NCI-H82 (cell line): Measurements from ENCODE around the gene FKBP10.
"Not testable (repeated sequence)": the region's sequence is repeated elsewhere in the genome, so short reads cannot be mapped to it uniquely, and the experiment has no call there.

ENCODE experiments used
- DNase-seq: peaks from one replicate; lab custom pipeline; 2025; lab: John Stamatoyannopoulos, UW

FKBP10 gene

GRCh38 chr17:41810659-41811548 lies 1.9 kb upstream of the FKBP10 start:
- DNase-seq = peak; percentile 59

- DNase-seq = peak; percentile 86
These were observed 1.0 kb upstream of the FKBP10 start, which contains the start of gene P3H4 for GRCh38 chr17:41811549-41812380. TSS of gene P3H4 (minus strand) at chr17:41811949. CDS start at chr17:41811915, 34 bp downstream.

GRCh38 chr17:41813152-41813680 lies 412 bp downstream of the FKBP10 start:
- DNase-seq = no peak

GRCh38 chr17:41813699-41814124 lies 908 bp downstream of the FKBP10 start:
- DNase-seq = no peak

- DNase-seq = no peak
These were observed 1.4 kb downstream of the FKBP10 start for GRCh38 chr17:41814195-41814594.

GRCh38 chr17:41816637-41817320 lies 4.0 kb downstream of the FKBP10 start:
- no peak for DNase-seq

- DNase-seq = no peak
These were observed 5.2 kb downstream of the FKBP10 start for GRCh38 chr17:41818024-41818423.

- DNase-seq = no peak
These were observed 9.0 kb downstream of the FKBP10 start for GRCh38 chr17:41821776-41822175.

GRCh38 chr17:41822216-41823140 lies 9.7 kb downstream of the FKBP10 start:
- no peak for DNase-seq

GRCh38 chr17:41823141-41823524 lies 10.3 kb downstream of the FKBP10 start:
- no peak for DNase-seq

GRCh38 chr17:41823580-41823979 lies 10.8 kb downstream of the FKBP10 start:
- DNase-seq = peak; percentile 41

GRCh38 chr17:41824086-41824485 lies 11.3 kb downstream of the FKBP10 start:
- peak; percentile 46 for DNase-seq

GRCh38 chr17:41825175-41825845 lies 12.5 kb downstream of the FKBP10 start:
- no peak for DNase-seq

- not testable (repeated sequence) for DNase-seq
These were observed 17.2 kb downstream of the FKBP10 start for GRCh38 chr17:41829961-41830360.

- peak; percentile 45 for DNase-seq
These were observed 22.5 kb downstream of the FKBP10 start for GRCh38 chr17:41835214-41835799.

GRCh38 chr17:41835800-41836549 lies 23.2 kb downstream of the FKBP10 start, which contains the start of gene NT5C3B:
TSS of gene NT5C3B (minus strand) at chr17:41836232. CDS start at chr17:41836193, 39 bp downstream.
- peak; percentile 76 for DNase-seq

- DNase-seq = no peak
These were observed 23.9 kb downstream of the FKBP10 start for GRCh38 chr17:41836550-41837196.

GRCh38 chr17:41837761-41838538 lies 25.1 kb downstream of the FKBP10 start, which contains the start of gene KLHL10:
TSS of gene KLHL10 (plus strand) at chr17:41837825. CDS start at chr17:41837933, 108 bp downstream.
- DNase-seq = no peak
